Head of caudate nucleus (tissue), 42 donors: ENCODE results near the gene CABLES1.
"Not testable (repeated sequence)": the region's sequence is repeated elsewhere in the genome, so short reads cannot be mapped to it uniquely, and the experiment has no call there.

Experiments
- DNase-seq, 42 donors: peaks; one replicate each; pipeline versions ENCODE4 v3.0.0 to v3.0.0-alpha.2; 2020 to 2021; ENCODE audit warnings: mixed read lengths in 7 of 42
- intact Hi-C: fragments of 100-400 bp; cut with DNase I; formaldehyde crosslinking; loops from one replicate; pipeline ENCODE4 v1.15.0; 2022

The CABLES1 gene, protein sequence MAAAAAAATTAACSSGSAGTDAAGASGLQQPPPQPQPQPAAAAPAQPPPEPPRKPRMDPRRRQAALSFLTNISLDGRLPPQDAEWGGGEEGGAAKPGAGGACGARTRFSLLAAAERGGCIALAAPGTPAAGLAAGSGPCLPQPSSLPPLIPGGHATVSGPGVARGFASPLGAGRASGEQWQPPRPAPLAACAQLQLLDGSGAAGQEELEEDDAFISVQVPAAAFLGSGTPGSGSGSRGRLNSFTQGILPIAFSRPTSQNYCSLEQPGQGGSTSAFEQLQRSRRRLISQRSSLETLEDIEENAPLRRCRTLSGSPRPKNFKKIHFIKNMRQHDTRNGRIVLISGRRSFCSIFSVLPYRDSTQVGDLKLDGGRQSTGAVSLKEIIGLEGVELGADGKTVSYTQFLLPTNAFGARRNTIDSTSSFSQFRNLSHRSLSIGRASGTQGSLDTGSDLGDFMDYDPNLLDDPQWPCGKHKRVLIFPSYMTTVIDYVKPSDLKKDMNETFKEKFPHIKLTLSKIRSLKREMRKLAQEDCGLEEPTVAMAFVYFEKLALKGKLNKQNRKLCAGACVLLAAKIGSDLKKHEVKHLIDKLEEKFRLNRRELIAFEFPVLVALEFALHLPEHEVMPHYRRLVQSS

DNA sequence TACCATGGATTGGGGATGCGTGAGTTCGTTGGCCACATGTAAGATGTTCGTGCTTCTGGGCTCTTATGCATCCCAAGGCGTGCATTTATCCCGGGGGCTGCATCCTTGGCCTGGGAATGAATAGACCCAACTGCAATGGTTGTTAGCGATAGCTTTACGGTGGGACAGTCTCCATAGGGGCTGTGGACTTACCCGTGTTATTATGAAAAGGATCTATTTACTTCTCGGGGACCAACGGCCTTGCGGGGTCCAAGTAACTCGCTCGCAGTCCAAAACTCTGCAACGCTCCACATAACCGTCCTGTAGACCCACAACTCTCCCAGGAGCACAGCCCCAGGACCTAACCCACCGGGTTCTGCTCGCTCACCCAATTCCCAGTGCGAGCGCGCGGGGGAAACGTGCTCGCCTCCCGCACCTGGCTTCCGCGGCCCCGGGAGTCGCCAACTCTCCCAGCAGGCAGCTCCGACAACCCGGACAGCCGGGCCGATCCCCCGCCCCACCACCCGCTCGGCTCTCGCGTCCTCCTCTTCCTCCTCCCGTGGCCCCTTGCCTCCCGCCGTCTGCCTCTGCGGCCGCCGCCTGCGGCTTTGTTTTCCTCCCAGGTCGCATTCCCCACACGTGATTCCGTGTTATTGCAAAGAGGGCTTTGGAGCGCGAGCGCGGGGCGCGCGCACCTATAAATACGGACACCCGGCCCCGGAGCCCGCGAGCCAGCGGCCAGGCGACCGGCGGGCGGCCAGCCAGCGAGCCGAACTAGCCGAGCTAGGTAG is at the start of gene CABLES1:
Gene CABLES1 (plus strand): TSS at position 706 of the 770 bp plus-strand sequence. CDS start 278 bp downstream, outside the sequence.
- peak; percentile 38 to 82 (median 69) for DNase-seq
- intact Hi-C loops, result loop anchor here (5.0 to 10.0 kb wide), 2 partner anchors 240 to 277 kb away; no protein-coding TSS in a partner anchor

DNA sequence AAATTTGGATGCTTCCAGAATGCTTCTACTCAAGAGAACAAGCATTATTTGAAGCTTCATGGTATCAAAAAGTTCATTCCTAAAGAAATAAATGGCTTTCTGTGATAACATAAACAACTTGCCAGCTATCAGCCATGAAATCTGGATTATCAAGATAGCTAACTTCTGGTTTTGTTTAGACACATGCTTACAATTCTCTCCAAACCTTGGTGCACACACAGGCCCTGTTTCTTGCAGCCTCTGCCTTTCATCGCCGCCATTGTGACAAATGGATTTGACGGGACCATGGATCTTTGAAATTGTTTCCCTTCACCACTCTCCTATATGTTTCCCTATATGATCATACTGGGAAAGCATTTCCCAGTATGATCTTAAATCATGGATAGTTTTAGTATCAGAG is 47.9 kb upstream of the CABLES1 start:
- DNase-seq, result no peak
- intact Hi-C loops, result no loop called here

DNA sequence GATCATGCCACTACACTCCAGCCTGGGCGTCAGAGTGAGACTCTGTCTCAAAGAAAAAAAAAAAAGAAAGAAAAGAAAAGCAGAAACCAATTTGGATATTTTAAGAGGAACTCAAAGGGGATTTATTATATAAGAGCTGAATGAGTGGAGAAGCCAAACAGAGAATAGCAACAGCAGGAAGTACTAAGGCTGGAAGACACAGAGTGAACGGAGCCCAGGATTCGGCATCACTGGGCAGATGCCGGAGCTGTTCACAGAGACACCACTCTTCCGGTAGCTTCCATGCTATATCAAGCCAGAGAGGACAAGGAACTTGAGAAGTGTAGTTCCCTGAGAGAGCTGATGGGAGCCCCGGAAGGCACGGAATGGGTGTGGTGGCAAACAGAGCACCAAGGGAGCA is 47.0 kb upstream of the CABLES1 start:
- no peak for DNase-seq
- intact Hi-C loops, result no loop called here

DNA sequence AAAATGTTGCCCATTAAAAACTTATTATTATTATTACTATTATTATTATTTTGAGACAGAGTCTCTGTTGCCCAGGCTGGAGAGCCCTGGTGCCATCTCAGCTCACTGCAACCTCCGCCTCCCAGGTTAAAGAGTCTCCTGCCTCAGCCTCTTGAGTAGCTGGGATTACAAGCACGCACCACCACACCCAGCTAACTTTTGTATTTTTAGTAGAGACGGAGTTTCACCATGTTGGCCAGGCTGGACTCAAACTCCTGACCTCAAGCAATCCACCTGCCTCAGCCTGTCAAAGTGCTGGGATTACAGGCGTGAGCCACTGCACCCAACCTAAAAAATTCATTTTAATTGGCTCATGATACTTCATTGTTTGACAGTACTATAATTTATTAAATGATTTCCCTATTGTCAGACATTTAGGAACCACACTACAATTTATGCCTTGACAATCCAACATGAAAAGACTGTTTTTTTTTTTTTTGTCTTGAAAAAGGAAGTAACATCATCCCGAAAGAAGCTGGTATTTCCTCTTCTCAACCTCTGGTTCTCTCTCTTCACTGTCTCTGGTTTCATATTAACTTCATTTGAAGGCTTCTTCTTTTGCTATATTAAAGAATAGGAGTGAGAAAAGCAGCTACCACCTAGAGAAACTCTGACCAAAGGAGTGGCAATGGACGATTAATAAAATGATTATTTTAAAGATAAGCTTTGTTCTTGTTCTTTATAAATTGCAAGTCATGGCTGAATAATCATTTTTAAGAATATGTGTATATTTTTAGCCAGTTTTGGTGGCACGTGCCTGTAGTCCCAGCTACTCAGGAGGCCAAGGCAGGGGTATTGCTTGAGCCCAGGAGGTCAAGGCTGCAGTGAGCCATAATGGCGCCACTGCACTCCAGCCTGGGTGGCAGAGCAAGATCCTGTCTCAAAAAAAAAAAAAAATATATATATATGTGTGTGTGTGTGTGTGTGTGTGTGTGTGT is 44.0 kb upstream of the CABLES1 start:
- intact Hi-C loops, DNase-seq: not testable (repeated sequence)

DNA sequence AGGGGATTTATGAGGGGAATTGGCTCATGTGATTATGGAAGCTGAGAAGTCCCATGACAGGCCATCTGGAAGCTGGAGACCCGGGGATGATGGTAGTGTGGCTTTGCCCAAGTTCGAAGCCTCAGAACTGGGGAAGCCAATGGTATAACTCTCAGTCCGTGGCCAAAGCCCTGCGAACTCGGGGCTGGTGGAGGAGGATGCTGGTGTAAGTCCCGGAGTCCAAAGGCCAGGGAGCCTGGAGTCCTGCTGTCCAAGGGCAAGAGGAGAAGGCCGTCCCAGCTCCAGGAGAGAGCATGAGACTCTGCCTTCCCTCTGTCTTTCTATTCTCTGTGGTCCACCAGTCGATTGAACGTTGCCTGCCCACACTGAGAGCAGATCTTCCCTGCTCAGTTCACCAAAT is 43.2 kb upstream of the CABLES1 start:
- intact Hi-C loops, result no loop called here
- no peak for DNase-seq

DNA sequence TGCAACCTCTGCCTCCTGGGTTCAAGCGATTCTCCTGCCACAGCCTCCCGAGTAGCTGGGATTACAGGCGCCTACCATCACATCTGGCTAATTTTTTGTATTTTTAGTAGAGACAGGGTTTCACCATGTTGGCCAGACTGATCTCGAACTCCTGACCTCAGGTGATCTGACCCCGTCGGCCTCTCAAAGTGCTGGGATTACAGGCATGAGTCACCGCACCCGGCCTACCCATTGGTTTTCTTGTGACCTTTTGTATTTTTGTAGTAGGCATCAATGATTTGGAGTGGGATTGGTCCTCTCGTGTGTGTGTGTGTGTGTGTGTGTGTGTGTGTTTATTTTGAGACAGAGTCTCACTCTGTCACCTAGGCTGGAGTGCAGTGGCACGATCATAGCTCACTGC is 42.2 kb upstream of the CABLES1 start:
- intact Hi-C loops, DNase-seq: not testable (repeated sequence)

DNA sequence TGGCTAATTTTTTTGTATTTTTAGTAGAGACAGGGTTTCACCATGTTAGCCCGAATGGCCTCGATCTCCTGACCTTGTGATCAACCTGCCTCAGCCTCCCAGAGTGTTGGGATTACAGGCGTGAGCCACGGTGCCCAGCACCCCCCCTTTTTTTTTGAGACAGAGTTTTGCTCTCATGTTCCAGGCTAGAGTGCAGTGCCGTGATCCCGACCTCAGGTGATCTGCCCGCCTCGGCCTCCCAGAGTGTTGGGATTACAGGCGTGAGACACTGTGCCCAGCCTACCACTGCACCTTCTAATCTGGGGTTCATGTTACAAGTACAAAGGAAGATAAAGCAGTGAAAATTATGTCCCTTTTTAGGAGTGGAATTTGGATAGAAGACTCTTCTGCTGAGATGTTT is 41.5 kb upstream of the CABLES1 start:
- intact Hi-C loops, result no loop called here
- DNase-seq, result no peak

DNA sequence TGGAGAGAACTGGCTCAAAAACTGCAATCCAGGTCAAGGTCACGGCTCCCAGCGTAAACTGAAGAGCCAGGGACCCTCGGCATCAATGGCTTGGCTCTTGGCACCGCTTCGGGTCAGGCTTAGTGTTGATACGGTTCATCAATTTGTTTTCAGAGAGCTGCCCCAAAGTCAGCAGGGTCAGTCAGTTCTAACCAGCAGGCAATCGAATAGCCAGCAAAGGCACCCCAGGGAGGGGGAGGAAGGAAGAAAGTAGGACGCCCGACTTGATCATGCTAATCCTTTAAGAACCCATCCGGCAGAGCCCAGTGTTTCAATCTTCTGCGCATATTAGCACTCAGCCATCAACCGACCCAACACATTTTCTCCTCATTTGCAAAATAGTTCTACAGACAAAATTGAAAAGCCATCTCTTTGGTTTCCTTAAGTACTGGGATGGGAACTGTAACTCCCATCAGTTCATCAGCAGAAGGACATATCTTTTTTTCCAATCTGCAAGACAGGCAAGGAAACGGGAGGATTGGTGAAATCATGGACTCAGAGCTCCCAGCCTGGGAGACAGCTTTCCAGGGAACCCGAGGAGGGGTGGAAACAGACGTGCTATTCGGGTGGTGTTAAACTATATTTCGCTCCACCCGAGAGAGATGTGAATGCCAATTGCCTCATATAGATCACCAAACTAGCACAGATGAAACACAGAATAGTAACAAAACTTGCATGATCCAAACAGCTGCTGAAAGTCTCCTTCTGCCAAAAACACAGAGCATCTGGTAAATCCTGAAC is 40.7 kb upstream of the CABLES1 start:
- DNase-seq, result no peak
- intact Hi-C loops, result loop anchor here (5.0 kb wide), 1 partner anchor 47 kb away; no protein-coding TSS in a partner anchor

DNA sequence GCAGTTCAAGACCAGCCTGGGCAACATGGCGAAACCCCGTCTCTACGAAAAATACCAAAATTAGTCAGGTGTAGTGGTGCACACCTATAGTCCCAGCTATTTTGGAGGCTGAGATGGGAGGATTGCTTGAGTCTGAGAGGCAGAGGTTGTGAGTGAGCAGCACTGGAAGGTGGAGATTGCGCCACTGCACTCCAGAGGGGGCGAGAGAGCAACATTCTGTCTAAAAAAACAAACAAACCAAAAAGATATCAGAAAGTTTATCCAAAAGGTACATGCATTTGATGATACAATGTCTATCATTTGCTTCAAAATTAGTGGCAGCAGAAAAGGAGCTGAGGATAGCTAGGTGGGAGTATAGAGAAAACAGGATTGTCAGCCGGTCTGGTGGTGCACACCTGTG is 39.8 kb upstream of the CABLES1 start:
- intact Hi-C loops, result loop anchor here (5.0 kb wide), 1 partner anchor 48 kb away; no protein-coding TSS in a partner anchor
- no peak for DNase-seq

DNA sequence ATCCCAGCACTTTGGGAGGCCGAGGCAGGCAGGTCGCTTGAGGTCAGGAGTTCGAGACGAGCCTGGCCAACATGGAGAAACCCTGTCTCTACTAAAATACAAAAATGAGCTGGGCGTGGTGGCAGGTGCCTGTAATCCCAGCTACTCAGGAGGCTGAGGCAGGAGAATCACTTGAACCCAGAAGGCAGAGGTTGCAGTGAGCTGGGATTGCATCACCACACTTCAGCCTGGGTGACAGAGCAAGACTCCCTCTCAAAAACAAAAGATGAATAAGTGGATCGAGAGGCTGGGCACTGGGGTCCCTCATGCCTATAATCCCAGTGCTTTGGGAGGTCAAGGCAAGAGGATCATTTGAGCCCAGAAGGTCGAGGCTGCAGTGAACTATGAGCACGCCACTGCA is 38.3 kb upstream of the CABLES1 start:
- intact Hi-C loops, result loop anchor here (5.0 kb wide), 1 partner anchor 50 kb away; no protein-coding TSS in a partner anchor
- not testable (repeated sequence) for DNase-seq

DNA sequence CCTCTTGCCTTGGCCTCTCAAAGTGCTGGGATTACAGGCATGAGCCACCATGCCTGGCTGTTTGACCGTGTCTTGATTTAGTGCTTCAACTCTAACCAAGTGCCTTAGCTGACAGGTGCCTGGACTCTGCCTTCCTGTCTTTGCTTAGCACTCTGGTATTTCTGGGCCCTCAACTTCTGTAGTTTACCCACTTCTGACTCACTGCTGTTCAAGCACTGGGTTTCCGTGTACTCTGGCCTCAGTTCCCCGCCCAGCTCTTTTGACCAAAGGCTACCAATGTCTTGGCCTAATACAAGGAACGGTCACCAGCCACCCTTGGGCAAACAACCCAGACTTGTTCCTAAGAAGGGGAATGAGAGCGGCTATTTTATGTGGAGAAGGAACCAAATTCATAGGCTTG is 35.7 kb upstream of the CABLES1 start:
- intact Hi-C loops, result loop anchor here (5.0 kb wide), 1 partner anchor 52 kb away; no protein-coding TSS in a partner anchor
- DNase-seq, result no peak

DNA sequence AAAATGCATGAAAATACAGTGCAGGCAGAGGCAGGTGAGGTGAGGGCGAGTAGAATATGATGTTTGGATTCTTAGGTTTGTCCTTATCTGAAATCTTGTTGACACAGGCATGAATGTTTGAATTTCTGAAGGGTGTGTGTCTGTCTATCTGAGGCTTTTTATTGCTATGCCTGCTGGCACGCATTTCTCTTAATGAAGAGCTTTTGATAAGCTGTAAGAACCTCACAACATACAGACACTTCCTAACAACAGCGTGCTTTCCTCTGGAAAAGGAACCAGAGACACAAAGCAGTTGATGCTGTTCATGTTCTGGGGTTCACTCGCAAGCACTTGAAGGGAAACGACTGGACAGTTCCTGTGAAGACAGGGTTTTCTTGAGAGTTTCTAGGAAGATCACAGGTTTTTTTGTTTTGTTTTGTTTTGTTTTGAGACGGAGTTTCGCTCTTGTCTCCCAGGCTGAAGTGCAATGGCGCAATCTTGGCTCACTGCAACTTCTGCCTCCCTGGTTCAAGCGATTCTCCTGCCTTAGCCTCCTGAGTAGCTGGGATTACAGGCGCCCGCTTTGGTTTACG is 33.3 kb upstream of the CABLES1 start:
- DNase-seq, result no peak
- intact Hi-C loops, result no loop called here

DNA sequence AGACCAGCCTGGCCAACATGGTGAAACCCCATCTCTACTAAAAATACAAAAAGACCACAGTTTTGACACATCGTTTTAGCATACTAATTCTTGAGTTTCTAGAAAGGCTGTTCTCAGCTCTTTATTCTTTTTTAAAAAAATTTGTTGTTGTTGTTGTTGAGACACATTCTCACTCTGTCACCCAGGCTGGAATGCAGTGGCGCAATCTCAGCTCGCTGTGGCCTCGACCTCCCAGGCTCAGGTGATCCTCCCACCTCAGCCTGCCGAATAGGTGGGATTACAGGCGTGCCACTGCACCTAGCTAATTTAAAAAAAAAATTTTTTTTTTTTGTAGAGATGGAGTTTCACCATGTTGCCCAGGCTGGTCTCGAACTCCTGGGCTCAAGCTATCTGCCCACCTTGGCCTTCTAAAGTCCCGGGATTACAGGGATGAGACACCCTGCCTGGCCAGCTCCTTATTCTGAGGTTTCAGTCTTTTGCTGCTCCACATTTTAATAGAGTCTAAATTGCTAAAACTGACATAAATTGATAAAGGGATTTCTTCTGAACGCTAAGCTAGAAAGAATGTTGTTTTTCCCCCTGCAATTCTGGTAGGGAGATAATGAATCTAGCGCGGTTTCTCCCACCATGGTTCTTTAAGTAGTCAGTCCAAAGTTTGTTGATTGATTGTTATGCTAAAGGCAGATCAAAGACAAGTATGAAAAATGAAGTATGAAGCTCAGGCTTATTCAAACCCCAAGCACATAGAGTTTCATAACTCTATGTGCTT is 32.6 kb upstream of the CABLES1 start:
- no peak for DNase-seq
- intact Hi-C loops, result no loop called here

DNA sequence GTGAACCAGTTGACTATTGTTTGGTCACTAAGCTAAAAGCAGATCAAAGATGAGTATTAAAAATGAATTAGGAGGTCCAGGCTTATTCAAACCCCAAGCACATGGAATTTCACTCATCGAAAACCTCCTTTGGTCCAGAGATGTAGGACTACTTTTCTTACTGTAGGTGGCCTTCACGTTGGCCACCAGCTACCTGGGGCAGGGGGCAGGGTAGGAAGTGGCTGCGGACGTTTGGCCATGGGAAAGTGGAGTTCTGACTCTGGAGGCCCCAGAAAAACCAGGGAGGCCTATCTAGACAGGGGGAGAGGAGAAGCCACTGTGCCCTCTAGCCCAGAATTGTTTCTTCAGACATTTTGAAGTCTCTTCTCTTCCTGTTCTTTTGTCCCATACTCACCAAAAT is 31.8 kb upstream of the CABLES1 start:
- no peak for DNase-seq
- intact Hi-C loops, result no loop called here

DNA sequence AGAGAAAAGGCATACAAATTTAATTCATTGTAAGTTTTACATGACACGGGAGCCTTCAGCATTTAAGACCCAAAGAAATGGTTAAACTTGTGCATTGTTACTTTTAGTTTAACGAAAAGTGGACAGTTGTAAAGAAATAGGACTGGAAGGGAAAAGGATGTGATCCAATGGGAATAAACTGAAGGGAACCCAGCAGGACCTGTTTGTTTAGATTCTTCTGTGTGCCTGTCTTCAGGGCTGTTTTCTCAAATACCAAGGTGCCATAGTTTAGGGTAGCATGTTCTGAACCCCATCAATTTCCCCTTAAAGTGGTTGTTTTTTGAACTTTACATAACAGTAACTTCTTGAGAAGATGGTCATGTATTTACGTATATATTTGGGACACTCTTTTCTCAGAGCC is 30.3 kb upstream of the CABLES1 start:
- intact Hi-C loops, result no loop called here
- DNase-seq, result no peak

DNA sequence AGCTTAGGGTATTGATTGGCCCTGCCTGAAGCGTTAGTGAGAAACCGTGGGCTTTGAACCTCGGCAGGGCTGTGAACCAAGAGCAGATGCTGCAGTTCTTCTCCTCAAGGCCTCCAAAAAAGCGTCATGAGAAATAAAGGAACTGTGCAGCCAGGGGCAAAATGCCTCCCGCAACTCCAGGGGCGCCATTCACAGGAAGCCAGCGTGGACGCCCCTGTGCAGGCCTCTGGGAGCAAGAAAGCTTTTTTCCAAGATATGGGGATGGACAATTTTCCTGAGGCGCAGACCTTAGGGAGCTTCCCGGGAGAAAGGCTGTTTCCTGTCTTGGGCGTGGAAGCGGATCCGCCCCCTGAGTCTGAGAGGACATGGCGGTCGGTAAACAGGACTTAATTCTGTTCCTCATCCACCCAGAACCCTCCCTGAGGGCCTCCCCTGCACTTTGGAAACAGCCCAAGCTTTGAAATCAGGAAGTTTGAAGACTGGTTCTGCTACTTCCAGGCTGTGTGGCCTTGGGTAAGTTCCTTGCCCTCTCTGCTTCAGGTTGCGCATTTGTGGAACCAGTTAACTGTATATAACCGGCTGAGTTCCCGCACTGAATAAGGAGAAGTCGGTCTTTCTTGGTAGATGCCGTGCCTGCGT is 29.6 kb upstream of the CABLES1 start:
- intact Hi-C loops, result no loop called here
- DNase-seq, result peak in 1 of 42 donors; percentile 15
